Stimulated activated CD8-positive, alpha-beta memory T cell treated with anti-CD3 and anti-CD28 coated beads, Interleukin-2, amount 100 ng/mL, for 48 hours (primary cell): ENCODE measurements around the gene WNT16.
"Not testable (repeated sequence)": the region's sequence is repeated elsewhere in the genome, so short reads cannot be mapped to it uniquely, and the experiment has no call there.

ENCODE experiments used
- DNase-seq, 2 donors: peaks; one replicate each; pipeline ENCODE4 v3.0.0-alpha.2; 2020; ENCODE audit warnings: low read depth in 2 of 2

WNT16 gene

DNA sequence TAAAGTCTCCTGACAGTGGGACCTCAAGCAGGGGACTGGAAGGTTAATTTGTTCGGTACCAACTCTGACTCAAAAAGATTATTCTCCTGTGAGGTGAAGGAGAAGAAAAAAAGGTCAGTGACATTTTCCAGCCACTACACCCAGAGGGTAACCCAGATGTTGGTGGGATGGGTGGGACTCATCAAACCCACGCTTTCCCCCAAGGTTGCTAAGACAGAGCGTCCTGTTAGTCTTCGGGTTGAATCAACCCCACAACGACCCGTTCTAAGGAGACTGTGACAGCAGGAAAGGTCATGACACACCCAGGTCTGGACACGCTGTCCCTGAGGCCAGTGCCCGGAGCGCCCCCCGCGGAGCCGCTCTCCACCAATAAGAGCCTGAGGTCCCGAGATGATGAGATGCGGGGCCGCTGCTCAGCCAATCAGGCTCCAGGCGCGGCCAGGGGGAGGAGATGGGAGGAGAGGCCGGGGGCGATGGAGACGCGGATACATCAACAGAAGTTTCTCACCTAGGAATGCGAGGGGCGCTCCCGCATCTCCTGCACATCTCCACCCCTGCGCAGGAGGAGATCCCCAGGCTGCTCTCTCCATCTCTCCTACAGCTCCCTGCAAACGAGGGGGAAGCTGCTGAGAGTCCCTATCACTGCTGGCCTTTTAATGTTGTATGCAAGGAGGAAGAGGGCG lies at the start of gene WNT16:
WNT16 (plus strand) TSS at position 493 of the 683 bp plus-strand sequence. CDS start 293 bp downstream, outside the sequence.
- no peak for DNase-seq

DNA sequence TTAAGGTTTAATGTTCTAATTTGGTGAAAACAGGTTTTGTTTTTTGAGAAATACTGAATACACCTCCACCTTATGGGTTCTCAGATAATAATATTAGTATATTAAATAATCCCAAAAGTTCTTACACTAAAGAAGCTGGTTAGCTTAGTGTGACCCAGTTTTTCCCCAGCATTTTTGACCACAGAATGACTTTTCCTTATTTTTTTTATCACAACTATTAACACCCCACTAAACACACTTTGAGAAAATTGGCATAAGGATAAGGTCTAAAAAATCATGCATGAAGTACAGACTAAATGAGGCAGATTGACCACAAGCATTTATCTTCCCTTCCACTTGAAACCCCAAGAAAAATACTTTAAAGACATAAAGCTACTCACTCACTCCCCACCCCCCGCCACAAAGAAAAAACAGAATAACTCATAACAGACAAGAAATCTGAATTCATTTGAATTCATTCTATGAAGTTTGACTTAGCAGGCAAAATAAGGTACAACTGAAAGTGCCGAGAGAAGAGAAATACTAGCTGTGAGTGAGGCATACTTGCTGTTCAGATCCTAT lies 49.7 kb upstream of the WNT16 start:
- DNase-seq = no peak

DNA sequence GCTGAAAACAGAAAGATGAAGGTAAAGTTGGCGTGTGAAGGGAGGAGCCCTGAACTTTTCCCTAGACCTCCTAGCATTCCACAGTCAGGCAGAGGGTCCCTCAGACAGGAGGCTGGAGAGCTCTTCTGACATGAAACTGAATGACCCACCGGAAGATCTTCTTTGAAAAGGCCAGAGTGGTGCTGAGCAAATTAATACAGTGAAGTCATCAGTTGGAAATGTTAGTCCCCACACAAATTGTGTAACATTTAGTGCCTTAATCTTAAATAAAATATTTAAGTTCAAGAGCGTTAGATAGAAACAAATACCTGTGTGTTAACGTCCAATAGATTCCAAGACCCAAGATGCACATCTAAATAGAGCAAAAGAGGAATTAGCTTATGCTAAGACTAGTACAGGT lies 49.0 kb upstream of the WNT16 start:
- DNase-seq = no peak

GRCh38 chr7:121280656-121281055 lies 48.1 kb upstream of the WNT16 start:
- DNase-seq = no peak

DNA sequence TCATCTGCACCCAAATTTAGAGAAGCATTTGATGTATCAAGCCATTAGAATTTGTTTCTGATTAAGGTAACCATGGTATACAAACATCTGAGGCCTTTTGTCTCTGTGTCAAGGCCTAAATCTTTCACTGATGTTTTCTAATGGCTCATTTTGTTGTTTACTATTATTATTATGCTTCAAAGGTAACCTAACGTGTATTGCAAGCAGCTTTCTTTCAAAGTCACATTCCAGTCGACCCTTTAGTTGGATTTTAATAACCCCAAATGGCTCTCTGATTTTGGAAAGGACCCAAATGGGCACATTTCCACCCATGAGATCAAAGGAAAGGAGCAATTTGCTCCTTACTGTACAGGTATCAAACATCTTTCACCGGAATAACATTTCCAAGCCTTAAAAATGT lies 46.7 kb upstream of the WNT16 start:
- DNase-seq = no peak

DNA sequence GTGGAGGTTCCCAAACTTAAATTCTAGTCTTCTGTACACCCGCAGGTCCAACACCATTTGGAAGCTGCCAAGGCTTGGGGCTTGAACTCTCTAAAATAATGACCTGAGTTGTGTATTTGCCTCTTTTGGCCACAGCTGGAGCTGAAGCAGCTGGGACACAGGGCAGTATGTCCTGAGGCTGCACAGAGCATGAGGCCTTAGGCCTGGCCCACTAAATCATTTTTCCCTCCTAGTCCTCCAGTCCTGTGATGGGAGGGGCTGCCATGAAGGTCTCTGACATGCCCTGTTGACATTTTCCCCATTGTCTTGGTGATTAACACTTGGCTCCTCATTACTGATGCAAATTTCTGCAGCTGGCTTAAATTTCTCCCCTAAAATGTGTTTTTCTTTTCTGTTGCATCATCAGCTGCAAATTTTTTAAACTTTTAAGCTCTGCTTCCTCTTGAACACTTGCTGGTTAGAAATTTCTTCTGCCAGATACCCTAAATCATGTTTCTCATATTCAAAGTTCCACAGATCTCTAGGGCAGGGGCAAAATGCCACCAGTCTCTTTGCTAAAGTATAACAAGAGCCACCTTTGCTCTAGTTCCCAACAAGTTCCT lies 43.6 kb upstream of the WNT16 start:
- DNase-seq = no peak

DNA sequence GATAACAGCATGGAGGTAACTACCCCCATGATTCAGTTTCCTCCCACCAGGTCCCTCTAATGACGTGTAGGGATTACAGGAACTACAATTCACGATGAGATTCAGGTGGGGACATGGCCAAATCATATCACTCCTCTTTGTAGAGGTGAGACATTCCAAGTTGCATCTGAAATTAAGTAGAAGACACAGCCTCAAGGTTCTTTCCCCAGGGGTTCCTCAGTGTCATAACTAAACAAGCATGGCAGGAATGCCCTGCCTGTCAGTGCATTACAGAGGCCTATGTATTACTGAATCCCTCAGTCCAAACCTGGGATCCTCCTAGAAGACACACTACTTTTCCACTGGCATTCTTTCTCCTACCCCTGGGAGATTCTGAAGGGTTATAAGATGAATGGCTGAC lies 42.6 kb upstream of the WNT16 start:
- no peak for DNase-seq

DNA sequence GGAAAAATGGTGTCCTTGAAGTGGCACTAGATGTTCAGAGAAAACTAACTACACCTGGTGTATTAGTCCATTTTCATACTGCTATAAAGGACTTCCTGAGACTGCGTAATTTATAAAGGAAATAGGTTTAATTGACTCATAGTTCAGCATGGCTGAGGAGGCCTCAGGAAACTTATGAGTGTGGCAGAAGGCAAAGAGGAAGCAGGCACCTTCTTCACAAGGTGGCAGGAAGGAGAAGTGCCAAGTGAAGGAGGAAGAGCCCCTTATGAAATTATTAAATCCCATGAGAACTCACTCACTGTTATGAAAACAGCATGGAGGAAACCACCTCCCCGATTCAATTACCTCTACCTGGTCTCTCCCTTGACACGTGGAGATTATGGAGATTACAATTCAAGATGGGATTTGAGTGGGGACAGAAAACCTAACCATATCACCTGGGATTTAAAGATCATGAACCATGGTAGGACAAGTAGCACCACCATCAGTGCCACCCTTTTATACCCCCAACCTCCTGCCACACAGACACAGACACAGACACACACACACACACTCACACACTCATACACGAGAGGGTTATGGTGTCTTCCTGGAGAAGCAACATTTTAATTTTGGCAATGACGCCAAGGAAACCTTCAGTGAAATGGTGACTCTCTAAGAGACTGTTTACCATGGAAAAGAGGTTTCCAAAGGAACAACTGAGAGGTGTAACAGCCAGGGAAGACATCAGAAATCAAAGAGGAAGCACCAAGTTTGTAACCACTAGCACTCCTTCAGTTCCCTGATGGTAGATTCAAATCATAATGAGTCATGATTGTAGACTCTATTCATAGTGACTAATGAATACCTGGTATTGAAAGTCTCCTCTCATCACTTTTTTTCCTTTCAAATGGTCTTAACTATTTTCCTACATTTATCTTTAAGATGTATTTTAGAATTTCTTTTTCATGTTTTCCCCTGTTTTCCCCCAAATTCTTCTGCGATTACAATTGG lies 41.8 kb upstream of the WNT16 start:
- DNase-seq = no peak

- no peak for DNase-seq
Observed at GRCh38 chr7:121288894-121289293, 39.9 kb upstream of the WNT16 start.

- DNase-seq = not testable (repeated sequence)
Observed at GRCh38 chr7:121289930-121290329, 38.9 kb upstream of the WNT16 start.

DNA sequence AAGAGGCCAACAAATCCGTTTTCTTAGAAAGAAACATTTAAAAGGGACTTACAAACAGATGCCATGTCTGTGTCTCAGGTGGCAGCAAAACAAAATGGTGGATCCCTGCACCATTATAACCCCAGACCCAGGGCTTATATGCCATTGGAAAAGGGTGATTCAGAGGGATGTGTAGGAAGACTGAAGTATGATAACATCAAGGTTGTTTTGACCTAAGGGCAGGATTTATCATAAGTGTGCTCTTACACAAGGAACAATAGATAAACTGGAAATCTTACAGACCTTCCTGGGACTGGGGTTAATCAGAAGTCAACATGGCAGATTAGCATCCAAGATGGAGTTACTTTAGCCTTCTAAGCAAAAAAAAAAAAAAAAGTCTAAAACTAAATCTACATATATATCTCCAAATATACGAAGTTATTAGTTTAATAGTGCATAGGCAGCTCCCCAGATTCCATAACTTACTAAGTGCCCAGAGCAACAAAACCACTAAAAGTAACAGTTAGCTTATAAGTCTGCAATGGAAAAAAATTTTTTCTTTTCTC lies 34.3 kb upstream of the WNT16 start:
- DNase-seq = no peak

DNA sequence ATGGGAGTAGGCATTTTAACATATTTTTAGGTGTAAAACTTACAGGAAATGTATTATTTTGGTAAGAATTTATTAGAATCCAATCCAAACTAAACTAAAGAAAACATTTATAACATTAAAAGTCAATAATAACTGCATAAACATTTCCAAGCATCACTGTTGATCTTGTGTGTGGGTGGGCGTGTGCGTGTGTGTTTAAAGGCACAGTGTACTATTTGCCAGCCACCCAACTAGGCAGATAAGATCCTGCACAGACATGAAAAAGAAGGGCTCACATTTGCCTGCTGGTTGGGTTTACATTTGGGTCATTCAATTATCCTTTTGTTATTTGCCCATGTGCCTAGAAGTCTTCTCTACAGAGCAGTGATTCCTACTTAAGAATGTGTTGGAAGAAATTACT lies 31.0 kb upstream of the WNT16 start:
- DNase-seq = no peak

GRCh38 chr7:121298831-121299239 lies 30.0 kb upstream of the WNT16 start:
- no peak for DNase-seq

DNA sequence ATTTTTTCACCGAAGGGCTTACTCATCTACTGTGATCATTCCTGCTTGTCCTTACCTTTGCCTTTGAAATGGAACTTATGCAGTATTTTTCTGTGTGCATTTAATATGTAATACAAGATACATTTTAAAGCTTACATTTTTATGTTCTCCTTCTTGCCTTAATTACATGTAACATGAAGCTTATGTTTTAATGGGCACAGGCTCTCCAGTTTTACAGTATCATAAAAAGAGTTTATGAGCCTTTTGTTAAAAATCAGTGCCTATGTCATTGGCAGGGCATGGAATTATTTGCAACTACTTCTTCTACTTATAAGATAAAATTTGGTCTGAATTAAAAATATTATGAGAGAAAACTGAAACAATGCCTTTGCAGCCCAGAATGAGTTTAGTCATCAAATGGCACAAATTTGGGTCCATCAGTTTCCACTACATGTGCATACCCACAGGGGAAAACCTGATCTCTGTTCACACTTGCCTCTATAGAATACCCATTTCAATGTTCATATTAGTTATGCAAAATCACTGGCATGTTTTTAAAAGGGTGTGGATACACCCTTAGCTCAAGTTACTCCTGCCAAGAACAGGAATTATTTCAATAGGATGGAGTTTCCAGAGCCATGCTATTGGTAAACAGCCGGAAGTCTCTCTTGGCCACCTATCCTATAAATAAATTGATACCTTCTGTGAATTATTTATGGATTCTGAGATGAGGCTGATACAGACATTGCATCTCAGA lies 27.9 kb upstream of the WNT16 start:
- DNase-seq = no peak

DNA sequence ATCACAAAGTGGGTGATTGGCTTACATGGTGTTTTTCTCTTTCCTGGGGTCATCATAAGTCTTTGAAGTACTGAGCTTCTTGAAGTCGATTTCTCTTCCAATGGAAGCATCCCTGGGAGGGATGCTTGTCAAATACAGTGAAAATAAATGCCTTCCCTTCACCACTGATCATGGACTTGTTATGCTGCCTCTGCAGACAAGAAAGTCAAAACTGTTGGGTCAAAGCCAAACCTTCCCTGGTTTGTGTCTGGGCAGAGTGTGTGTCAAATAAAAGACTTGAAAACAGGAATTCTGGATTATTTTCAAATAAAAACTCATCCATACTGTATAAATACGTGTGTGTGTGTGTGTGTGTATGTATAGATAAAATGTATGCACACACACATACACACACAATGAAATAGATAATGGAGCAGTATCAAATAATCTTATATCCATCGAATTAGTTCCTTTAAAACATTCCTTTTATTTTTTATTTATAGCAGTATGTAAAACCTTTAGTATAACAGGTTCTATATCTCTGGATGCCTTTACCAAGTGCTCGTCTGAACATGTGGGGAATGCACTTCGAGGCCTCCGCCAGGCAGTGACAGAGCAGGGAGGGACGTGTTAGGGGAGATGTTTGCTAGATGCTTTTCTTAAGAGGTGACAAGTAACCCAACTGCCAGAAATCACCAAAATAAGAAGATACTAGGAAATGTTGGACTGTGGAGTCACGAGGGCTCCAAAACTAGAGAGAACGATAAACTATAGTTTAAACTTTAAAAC lies 27.2 kb upstream of the WNT16 start:
- no peak for DNase-seq

GRCh38 chr7:121302214-121302745 lies 26.5 kb upstream of the WNT16 start:
- no peak for DNase-seq

DNA sequence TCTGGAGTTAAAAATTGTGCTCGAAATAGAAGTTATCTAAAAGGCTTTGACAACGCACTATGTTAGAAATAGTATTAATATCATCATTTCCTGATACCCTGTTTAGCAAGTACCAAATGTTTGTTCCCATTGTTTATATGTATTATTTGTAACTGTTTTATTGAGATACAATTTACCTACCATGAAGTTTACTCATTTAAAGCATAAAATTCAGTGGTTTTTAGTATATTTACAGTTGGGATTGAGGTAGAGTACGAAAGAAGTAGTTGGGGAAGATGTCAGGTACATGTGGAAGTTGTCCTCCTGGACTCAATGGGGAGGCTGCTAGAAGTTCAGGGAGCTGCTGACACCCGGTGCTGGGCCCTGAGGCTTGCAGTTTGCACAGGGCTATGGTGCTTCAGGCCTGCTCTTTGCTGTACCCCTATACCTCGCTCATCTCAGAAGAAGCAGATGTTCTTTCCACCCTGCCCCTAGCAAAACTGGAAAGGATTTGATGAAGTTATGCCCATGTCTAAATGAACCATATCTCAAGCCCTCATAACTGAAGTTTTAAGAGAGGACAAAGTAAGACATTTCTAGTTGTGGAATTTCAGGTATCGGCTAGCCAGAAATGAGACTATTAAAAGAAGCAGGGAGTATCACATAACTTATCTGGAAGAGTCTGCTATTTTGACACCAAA lies 25.2 kb upstream of the WNT16 start:
- DNase-seq = no peak

GRCh38 chr7:121304102-121304658 lies 24.6 kb upstream of the WNT16 start:
- no peak for DNase-seq

GRCh38 chr7:121305109-121305508 lies 23.7 kb upstream of the WNT16 start:
- no peak for DNase-seq
